Skin epidermis (tissue), 12 donors: Measurements from ENCODE around the gene CTXN1.
A peak's percentile ranks its signal among the peaks of the same experiment; 100 is the strongest.
"Not testable (repeated sequence)": the region's sequence is repeated elsewhere in the genome, so short reads cannot be mapped to it uniquely, and the experiment has no call there.

Experiments used
- H3K27ac ChIP-seq, 21 experiments: fragments of 200-600 bp; sonication (generic) in 11 of 21; one replicate each; pipeline ENCODE4 v1.5.0; 2020; ENCODE audit warnings: mild to moderate bottlenecking in 3 of 21, inconsistent platforms in 2 of 21, moderate library complexity in 2 of 21
- H3K4me3 ChIP-seq, 7 experiments: fragments of 200-600 bp; sonication (generic) in 2 of 7; one replicate each; pipeline ENCODE4 v1.5.0; 2020; ENCODE audit warnings: inconsistent platforms in 2 of 7, mild to moderate bottlenecking in 2 of 7, moderate library complexity in 1 of 7

The CTXN1 gene

GRCh38 chr19:7926021-7926726 is at the start of gene CTXN1:
Gene CTXN1, minus strand, starts transcription at chr19:7926135. Its CDS starts 597 bp downstream, at chr19:7925538.
- H3K4me3 ChIP-seq, result peak within 1 kb of the TSS; percentile 31 to 51 (median 42)
- H3K27ac ChIP-seq, result peak within 1 kb of the TSS in 4 of 21 experiments; percentile 7 to 72 (median 42)

- Histone ChIP-seq H3K4me3 (no peak overlapping the region), H3K27ac (no peak overlapping the region)
Observed at GRCh38 chr19:7975037-7975436, 49.1 kb upstream of the CTXN1 start.

- Histone ChIP-seq H3K4me3 (no peak overlapping the region), H3K27ac (no peak overlapping the region)
Observed at GRCh38 chr19:7973883-7974282, 47.9 kb upstream of the CTXN1 start.

- no peak overlapping the region for H3K27ac ChIP-seq
- no peak overlapping the region for H3K4me3 ChIP-seq
Observed at GRCh38 chr19:7971553-7972520, 45.9 kb upstream of the CTXN1 start.

- Histone ChIP-seq H3K4me3 (no peak overlapping the region), H3K27ac (no peak overlapping the region)
Observed at GRCh38 chr19:7970716-7971448, 44.9 kb upstream of the CTXN1 start.

- H3K4me3 ChIP-seq, result no peak overlapping the region
- H3K27ac ChIP-seq, result peak overlapping the region in 1 of 21 experiments; percentile 7
Observed at GRCh38 chr19:7969555-7969939, 43.6 kb upstream of the CTXN1 start.

- no peak overlapping the region for H3K4me3 ChIP-seq
- H3K27ac ChIP-seq, result peak overlapping the region in 4 of 21 experiments; percentile 14 to 35 (median 22)
Observed at GRCh38 chr19:7968796-7969554, 43.0 kb upstream of the CTXN1 start.

- Histone ChIP-seq H3K27ac (peak overlapping the region in 4 of 21 experiments; percentile 14 to 35 (median 22)), H3K4me3 (no peak overlapping the region)
Observed at GRCh38 chr19:7968008-7968795, 42.3 kb upstream of the CTXN1 start.

GRCh38 chr19:7965921-7966665 is 40.2 kb upstream of the CTXN1 start:
- no peak overlapping the region for H3K27ac ChIP-seq
- H3K4me3 ChIP-seq, result no peak overlapping the region

GRCh38 chr19:7965259-7965841 is 39.4 kb upstream of the CTXN1 start:
- Histone ChIP-seq H3K4me3 (no peak overlapping the region), H3K27ac (no peak overlapping the region)

- no peak overlapping the region for H3K4me3 ChIP-seq
Observed at GRCh38 chr19:7963566-7963965, 37.6 kb upstream of the CTXN1 start.

GRCh38 chr19:7962644-7963268 is 36.8 kb upstream of the CTXN1 start:
- H3K27ac ChIP-seq, result no peak overlapping the region

More at GRCh38 chr19:7963566-7963965, 37.6 kb upstream of the CTXN1 start:
- no peak overlapping the region for H3K27ac ChIP-seq

GRCh38 chr19:7961920-7962626 is 36.1 kb upstream of the CTXN1 start:
- Histone ChIP-seq H3K27ac (no peak overlapping the region), H3K4me3 (no peak overlapping the region)

More at GRCh38 chr19:7962644-7963268, 36.8 kb upstream of the CTXN1 start:
- H3K4me3 ChIP-seq, result no peak overlapping the region

- not testable (repeated sequence) for H3K4me3 ChIP-seq, H3K27ac ChIP-seq
Observed at GRCh38 chr19:7961082-7961481, 35.1 kb upstream of the CTXN1 start.

GRCh38 chr19:7959211-7959610 is 33.3 kb upstream of the CTXN1 start:
- Histone ChIP-seq H3K4me3 (no peak overlapping the region), H3K27ac (no peak overlapping the region)

- Histone ChIP-seq H3K4me3 (no peak overlapping the region), H3K27ac (no peak overlapping the region)
Observed at GRCh38 chr19:7955696-7956095, 29.8 kb upstream of the CTXN1 start.
